ENCODE results near the gene ADSL.

- TF ChIP-seq CTCF (IDR thresholded peaks at IDR 0.05) (no peak), POLR2A (IDR thresholded peaks at IDR 0.05) (no peak)
Measured at GRCh38 chr22:40429481-40429880, 83.2 kb downstream of the ADSL start.
